Stimulated activated CD4-positive, alpha-beta T cell treated with anti-CD3 and anti-CD28 coated beads, Interleukin-12 subunit alpha, Interleukin-12 subunit beta, amount 100 ng/mL, for 24 hours (primary cell): Measurements from ENCODE around the gene PDILT.

Experiments
- DNase-seq, 2 experiments: peaks; one replicate each; pipeline ENCODE4 v3.0.0-alpha.2; 2020; ENCODE audit warnings: low read depth in 2 of 2

The PDILT gene

DNA sequence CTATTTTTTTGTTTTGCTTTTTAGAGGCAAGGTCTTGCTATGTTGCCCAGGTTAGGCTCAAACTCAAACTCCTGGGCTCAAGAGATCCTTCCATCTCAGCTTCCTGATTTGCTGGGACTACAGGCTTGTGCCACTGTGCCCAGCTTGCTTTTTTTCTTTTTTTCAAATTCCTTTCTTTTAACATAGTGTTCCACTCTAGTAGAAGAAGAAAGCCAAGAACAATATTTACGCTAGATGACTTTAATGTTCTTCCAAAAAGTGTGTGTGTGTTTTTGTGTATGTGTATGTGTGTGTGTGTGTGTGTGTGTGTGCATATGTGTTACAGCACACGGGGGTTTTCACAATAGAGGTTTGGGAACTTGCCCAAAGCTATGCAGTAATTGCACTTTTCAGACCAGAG is 41.3 kb downstream of the PDILT start:
- DNase-seq, result no peak

DNA sequence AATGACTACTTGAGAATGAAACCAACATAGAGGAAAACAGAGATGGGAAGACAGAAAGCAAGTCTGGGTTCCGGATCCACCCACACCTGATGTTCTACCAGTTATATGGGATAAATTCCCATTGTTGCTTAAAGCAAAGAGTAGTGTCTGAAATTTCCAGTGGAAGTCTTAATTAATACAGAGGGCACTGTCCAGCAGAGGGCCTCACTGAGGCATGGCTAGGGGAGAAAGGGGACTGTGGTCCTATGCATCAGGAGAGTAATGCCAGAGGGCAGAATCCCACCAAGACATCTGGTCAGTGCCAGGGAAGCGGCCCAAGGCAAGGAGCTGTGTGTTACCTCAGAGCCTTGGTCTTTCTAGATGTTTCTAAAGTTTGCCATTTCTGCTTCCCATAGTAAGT is 44.5 kb downstream of the PDILT start:
- DNase-seq, result no peak

DNA sequence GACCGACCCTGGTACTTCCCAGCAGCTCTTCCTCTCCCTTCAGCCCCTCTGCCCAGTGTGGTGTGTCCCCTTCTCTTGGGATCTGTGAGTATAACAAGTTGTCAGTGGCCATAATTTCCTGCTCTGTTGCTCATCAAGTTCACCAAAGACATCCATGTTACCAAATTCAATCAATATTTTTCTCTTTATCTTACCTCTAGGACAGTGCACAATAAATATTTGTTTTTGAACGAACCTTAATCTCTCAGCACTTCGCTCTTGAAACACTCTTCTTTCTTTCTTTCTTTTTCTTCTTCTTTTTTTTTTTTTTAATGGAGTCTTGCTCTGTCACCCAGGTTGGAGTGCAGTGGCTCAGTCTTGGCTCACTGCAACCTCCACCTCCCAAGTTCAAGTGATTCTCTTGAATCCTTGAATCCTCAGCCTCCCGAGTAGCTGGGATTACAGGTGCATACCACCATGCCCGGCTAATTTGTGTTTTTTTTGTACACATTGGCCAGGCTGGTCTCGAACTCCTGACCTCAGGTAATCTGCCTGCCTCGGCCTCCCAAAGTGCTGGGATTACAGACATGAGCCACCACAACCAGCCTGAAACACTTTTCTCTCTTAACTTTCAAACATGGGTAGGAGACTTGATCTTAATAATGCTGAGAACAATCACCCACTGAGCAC is 49.3 kb downstream of the PDILT start:
- DNase-seq, result no peak

DNA sequence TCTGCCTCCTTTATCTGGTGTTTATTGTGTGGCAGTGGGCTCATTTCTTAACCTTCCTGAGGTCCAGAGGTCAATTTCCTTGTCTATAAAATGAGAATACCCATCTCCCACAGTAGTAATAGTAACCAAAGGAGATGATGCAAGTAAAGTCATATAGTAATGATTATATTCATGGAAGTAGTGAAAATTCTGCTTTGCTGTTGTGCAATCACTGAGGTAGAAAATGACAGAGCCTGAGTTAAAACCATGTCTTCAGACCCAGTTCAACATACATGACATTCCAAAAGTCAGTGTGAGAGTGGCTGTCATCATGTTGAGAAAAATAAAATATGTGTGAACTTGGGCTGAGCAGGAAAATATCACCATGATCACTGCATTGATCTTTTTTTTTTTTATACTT is 51.2 kb downstream of the PDILT start:
- no peak for DNase-seq

DNA sequence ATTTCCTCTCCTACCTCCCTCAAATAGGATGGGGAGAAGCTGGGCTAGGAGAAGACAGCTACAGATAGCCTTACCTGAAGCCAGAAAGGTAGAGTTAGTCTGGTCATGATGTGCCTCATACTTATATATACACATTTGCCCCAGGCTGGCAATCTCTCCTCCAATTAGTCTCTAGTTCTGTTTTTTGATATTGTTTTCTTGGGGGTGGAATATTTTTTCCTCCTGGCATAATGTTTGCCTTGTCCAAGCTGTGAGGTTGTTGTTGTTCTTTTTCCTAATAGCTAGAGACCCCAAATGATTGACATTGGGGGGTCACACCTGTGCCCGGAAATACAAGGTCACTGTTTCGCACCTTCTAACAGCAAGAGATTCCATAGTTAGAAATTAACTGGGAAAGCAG is 51.9 kb downstream of the PDILT start, which contains the start of gene UMOD:
Gene UMOD (minus strand): TSS at position 101 of the 400 bp plus-strand sequence. CDS start 1,978 bp downstream, outside the sequence.
- DNase-seq, result no peak

DNA sequence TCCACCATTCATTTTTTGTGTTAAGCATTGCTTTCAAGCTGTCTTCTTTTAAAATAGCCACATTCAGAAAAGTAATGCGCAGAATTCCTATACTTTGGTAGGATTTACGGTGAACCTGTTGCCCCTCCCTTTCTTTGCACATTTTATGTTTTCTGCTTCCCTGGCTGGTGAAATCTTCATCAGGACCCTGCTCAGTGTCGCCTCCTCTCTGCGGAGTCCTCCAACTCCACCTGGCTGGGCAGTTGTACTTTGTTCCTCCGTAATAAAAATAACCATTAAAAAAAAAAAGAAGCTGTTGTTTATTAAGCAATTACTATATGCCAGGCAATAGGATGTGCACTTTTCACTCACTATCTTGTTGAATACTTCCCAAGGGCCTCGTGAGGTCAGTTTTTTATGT is 54.9 kb downstream of the PDILT start:
- DNase-seq, result no peak

DNA sequence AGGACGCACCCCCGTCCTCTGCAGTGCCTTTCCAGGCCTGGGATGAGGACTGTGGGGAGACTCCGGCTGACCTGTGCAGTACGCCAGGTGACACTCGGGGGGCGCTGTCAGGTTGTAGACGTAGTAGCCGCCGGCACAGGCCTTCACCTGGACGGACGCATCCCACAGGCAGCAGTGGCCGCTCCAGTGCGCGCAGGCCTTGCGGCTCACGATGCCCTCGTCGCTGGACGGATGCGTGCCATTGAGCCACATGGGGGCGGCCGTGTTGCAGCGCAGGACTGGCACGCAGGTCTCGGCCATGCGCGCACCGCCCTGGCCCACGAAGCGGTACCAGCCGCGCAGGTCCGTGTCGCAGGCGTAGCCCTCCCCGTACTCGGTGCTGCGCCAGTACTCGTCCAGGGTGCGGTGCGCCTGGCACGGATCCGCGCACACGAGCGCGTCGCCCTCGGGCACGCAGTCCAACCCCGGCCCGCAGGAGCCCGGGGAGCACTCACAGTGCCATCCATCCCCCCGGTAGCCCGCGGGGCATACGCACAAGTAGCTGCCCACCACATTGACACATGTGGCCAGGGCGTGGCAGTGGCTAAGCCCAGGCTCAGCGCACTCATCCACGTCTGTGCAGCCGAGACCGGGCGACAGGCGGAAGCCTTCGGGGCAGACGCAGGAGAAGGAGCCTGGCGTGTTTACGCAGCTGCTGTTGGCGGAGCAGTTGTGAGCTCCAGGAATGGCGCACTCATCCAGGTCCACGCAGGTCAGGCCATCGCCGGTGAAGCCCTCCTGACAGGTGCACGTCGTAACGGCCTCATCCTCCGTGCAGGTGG is 56.0 kb downstream of the PDILT start:
- DNase-seq, result no peak

DNA sequence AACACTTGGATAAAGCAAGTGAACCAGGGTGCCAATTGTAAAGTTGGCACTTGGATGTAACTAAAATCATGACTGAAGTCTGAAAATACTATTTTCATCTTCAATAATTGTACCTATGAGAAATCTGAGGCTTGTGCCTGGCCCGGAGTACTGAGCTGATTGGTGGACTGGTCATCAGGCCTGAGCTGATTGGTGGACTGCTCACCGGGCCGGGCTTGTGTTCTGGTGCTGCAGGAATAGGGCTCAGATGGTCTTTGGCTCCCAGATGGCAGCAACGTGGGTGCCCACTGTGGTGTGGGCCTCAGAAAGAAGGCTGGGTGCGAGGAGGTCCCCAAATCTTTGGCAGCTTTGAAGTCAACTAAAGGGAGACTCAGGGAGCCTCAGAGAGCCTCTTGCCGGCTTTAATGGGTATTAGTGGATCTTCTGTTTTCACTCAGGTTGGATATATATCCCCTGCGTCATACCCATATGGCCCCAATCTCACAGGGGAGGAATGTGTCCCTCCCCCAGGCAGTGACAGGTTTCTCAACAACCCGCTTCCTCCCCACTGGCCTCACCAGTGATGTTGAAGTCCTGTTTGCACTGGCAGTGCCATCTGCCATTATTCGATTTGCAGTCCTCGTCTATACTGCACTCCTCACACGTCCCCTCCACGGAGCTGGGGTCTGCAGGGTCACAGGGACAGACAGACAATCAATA is 56.7 kb downstream of the PDILT start:
- DNase-seq, result no peak

DNA sequence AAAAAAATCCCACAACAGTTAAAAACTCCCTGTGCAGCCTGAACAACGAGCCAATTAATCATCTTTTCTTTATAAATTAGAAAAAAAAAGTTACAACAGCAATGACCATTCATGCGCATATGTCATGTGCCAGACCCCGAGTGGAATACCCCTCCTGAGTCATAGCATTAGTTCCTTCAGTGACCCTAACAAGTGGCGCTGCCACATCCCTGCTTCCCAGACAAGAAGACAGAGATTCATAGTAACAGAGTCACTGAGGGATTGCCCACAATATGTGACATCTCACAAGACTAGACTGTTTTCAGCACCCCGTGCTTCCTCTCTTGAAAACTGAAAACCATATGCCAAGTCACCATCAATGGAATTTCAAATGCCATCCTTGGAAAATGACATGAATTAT is 59.9 kb downstream of the PDILT start:
- no peak for DNase-seq

DNA sequence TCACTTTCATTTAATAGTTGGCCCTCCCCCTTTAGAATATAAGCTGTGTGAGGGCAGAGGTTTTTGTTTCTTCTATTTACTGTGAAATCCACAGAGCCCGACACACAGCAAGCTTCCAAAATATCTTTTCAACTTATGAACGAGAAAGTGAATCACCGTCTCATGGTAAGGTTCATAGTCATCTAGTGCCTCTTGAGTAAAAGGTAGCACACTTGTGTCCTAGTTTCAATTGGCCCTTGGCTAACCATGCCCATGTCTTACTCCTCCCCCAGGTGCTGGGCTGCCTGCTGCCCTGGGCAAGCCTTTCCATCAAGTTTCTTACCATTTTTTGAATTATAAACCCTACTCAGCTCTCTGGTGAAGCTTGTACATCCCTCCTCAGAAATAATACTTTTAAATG is 64.8 kb downstream of the PDILT start:
- no peak for DNase-seq

DNA sequence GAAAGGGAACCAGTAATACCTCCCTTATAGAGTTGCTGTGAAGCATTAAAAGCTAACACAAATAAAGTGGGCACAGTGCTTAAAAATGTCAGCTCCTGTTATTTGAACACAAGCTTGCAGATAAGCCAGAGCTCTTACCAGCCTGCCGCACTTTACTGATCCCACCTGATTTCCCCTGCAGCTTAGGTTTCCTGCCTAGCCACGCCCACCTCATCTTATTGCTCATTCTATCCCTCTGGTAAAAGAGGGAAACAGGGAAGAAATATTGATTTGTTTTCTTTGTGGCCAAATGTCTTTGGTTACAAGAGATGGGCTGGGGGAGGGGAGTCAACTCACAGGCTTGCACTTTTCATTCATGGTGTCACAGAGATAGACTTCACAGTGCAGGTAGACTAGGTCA is 67.6 kb downstream of the PDILT start:
- DNase-seq, result no peak

DNA sequence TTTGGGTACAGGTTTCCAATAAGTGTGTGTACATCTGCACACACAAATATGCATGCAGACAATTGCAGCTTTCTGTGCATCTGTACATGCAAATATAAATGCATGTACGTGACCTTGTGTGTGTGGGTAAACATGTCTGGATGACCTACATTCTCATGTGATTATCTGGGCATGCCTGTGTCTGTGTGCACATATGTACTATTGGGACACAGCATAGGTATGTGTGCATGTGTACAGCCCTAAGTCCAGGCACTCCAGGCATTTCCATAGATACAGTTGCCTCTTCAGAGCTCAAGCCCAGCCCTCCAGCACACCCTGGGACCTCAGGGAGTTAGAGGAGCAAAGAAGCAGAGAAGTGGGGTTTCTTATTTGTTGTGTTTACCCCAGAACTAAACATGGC is 70.1 kb downstream of the PDILT start:
- DNase-seq, result no peak

DNA sequence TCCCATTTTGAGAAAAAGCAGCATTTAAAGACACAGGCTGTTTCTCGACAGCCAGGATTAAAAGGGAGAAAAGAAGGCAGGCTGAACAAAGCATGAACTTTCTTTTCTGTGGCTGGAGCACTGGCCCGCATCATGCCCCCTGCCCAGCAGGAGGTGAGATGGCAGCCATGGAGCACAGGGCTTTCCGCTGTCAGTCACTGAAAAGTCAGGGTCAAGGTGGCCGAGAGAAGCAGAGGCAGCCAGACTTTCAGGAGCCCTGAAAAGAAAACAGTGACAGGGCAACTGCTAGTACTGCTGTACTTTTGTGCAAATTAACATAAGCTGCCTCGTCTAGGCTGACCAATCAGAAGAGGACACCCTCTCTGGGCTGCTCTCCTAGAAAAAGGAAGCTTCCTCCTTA is 71.4 kb downstream of the PDILT start:
- DNase-seq, result no peak

DNA sequence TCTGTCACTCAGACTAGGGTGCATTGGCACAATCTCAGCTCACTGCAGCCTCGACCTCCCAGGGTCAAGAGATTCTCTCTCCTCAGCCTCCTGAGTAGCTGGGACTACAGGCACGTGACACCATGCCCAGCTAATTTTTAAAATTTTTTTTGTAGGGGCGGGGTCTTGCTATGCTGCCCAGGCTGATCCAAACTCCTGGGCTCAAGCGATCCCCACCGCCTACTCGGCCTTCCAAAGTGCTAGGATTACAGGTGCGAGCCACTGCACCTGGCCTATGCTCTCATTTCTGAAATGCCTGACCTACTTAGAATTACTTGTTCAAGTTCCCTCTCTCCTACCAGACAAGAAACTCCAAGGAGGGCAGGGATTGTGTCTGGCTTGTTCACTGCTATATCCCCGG is 72.1 kb downstream of the PDILT start:
- DNase-seq, result no peak

DNA sequence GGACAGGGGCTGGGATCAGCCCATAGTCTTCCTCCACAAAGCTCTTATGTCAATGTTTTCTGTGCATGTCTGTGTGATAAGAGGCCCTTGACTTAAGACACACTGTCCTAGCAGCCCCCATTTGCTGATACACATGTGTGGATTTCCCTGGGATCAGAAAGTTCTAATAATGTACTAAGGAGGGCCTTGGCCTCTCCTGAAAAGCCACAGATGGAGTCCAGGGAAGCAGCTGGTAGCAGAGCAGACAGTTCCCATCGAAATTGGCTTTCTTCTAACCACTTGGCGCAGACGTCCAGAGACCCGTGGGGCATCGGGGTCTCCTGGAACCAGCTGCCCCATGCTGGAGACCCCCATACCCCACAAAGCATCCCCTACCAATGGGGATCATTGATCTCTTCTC is 72.9 kb downstream of the PDILT start:
- no peak for DNase-seq

DNA sequence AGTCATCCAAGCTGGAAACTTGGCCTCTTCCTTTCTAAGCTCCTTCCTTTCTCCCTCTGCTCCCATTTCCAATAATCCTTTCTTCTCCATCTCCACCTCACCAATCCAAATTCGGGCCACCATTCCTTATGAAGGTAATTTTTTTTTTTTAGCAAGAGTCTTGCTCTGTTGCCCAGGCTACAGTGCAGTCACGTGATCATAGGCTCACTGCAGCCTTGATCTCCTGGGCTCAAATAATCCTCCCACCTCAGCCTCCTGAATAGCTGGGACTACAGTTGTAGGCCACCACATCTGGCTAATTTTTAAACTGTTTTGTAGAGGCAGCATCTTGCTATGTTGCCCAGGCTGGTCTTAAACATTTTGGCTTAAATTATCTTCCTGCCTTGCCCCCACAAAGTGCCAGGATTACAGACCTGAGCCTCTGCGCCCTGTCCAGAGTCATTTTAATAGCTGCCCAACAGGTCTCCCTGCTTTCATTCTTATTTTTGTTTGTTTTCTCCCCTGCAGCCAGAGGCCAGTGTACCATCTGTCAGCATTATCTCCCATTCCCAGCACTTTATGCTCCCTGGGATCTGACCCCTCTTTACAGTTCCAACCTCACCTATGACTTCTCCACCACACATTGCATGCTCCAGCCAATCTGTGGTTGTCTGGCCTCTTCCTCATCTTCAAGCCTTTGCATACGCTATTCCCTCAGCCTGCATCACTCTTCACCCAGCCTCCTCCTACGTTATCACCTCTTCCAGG is 75.0 kb downstream of the PDILT start:
- no peak for DNase-seq

DNA sequence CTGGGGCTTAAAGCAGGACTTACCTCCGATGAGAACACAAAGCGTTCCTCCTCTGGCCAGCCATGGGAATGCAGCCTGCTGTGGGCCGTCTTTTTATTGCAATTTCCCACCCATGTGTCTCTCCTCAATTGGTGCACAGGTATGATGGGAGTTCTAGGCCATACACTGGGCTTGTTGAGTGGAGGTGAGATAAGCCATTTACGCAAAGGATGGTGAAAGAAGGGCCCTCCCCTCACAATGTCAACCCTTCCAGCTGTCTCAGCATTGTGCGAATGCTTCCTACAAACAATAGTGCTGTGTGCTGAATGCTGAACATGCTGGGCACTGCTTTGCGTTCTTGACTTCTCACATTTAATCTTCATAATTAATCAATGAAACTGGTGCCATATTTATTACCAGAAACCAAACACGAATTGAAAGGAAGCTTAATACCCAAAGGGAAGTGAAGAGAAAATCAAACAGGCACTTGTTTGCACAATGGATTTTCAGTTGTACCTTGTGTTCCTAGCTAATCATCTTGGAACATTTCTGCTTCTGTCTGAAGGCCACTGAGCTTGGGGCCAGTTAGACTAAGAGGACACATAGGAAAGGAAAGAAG is 77.0 kb downstream of the PDILT start, which contains the start of gene GP2:
Gene GP2 (minus strand): TSS at position 70 of the 598 bp plus-strand sequence. CDS start 1,082 bp downstream, outside the sequence.
- DNase-seq, result no peak

DNA sequence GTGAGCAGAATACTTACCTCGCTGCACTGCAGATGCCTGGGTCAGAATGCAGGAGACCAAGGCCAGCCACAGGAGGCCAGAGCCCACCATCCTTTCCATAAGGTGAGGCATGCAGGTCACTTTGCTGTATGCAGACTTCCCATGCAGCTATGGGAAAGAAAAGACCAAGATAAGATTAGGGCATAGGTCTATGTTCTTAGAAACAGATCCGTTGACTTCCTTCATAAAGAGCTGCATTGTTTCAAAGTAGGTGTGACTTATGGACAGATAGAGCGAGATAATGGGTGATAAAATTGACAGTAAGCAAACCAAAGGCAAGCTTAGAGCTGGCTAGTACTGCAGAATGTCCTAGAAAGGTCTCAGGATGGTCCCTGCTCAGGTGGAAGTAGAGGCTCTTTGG is 78.2 kb downstream of the PDILT start:
- DNase-seq, result no peak

DNA sequence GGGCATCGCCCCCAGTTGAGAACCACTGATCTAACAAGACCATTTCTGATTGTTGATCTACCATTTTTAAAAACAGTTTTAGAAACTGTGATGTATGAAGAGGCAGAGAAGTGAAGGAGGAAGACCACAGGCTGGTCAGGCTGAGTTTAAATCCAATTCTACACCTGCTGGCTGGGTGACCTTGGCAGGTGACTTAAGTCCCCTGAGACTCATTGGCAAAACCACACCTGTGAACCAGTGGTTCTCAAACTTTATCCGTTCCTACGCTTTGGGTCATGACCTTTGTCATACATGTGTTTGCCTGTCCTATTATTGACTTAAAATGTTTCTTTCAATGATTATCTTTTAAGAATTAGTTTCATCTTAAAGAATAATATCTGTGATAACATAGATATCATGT is 79.5 kb downstream of the PDILT start:
- DNase-seq, result no peak

DNA sequence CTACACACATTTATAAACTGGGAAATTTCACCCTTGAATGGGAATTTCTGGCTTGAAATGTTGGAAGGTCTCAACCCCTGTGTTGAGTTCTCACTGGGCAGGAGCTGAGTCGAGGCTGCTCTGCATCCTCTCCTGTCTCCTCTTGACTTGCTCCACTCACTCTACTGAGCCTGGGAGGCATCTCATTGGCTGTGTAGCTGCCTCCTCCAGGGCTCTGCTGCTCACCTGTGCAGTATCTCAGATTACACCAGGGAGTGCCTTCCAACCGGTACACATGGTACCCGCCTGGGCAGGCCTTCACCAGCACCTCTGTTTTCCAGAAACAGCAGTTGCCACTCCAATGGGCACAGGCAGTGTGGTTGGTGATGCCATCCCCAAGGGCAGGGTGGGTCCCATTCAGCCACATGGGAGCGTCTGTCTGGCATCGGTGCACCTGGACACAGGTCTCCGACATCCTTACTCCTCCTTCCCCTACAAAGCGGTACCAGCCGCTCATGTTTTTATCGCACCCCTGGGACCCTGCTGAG is 80.9 kb downstream of the PDILT start:
- DNase-seq, result no peak

DNA sequence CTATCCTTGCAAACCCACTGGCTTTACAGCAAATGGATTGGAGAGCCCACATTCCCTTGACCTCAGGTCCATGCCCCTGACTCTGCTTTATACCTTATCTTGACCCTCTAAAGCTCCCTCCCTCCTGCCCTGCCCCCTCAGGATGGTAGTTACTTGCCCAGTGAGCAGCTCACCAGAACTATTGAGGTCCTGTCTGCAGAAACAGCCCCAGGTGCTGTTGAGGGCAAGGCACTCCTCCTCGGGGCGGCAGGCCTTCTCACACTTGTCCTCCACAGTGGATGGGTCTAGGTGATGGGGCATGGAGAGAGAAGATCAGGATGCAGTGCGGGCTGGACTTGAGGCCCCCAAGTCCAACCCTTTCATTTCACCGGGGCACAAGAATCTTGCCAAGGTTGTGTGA is 81.8 kb downstream of the PDILT start:
- DNase-seq, result no peak
